IPS-18a (cell line): ENCODE results near the gene TBC1D19.
"Not testable (repeated sequence)": the region's sequence is repeated elsewhere in the genome, so short reads cannot be mapped to it uniquely, and the experiment has no call there.

Experiments used
- H3K27ac ChIP-seq: one replicate; pipeline ENCODE4 v1.5.1; 2013; ENCODE audit warnings: low read length
- H3K27me3 ChIP-seq: one replicate; pipeline ENCODE4 v1.6.1; 2013; ENCODE audit warnings: mild to moderate bottlenecking, low read length; ENCODE audit not compliant: control insufficient read depth, insufficient read depth
- H3K36me3 ChIP-seq: one replicate; pipeline ENCODE4 v1.6.1; 2013; ENCODE audit warnings: low read depth, low read length; ENCODE audit not compliant: control insufficient read depth
- H3K4me1 ChIP-seq: one replicate; pipeline ENCODE4 v1.6.1; 2013; ENCODE audit warnings: low read depth, low read length; ENCODE audit not compliant: control insufficient read depth
- H3K4me3 ChIP-seq: one replicate; pipeline ENCODE4 v1.5.1; 2013; ENCODE audit warnings: low read length
- H3K9ac ChIP-seq: one replicate; pipeline ENCODE4 v1.6.1; 2013; ENCODE audit warnings: mild to moderate bottlenecking, low read length, moderate library complexity
- H3K9me3 ChIP-seq: one replicate; pipeline ENCODE4 v1.6.1; 2013; ENCODE audit warnings: low read depth, low read length; ENCODE audit not compliant: control insufficient read depth

Gene TBC1D19

GRCh38 chr4:26685250-26685649 lies 101.4 kb downstream of the TBC1D19 start:
- H3K9me3 ChIP-seq = no peaks in the 10 kb centered on the region
- no peak overlapping the region for H3K27ac ChIP-seq
- no peak overlapping the region for H3K4me3 ChIP-seq
- H3K9ac ChIP-seq = no peak overlapping the region
- no peaks in the 10 kb centered on the region for H3K27me3 ChIP-seq
- H3K36me3 ChIP-seq = no peaks in the 10 kb centered on the region
- H3K4me1 ChIP-seq = no peaks in the 10 kb centered on the region

- Histone ChIP-seq H3K4me1 (no peaks in the 10 kb centered on the region), H3K36me3 (no peaks in the 10 kb centered on the region), H3K4me3 (no peak overlapping the region), H3K27ac (no peak overlapping the region), H3K27me3 (no peaks in the 10 kb centered on the region), H3K9ac (no peak overlapping the region), H3K9me3 (no peaks in the 10 kb centered on the region)
Measured at GRCh38 chr4:26687728-26688127, 103.8 kb downstream of the TBC1D19 start.

GRCh38 chr4:26690506-26690905 lies 106.6 kb downstream of the TBC1D19 start:
- no peak overlapping the region for H3K9ac ChIP-seq
- H3K36me3 ChIP-seq = no peaks in the 10 kb centered on the region
- no peak overlapping the region for H3K4me3 ChIP-seq
- no peak overlapping the region for H3K27ac ChIP-seq
- no peaks in the 10 kb centered on the region for H3K4me1 ChIP-seq
- H3K9me3 ChIP-seq = no peaks in the 10 kb centered on the region
- no peaks in the 10 kb centered on the region for H3K27me3 ChIP-seq

- no peaks in the 10 kb centered on the region for H3K9me3 ChIP-seq
- no peak overlapping the region for H3K27ac ChIP-seq
- H3K36me3 ChIP-seq = no peaks in the 10 kb centered on the region
- H3K27me3 ChIP-seq = no peaks in the 10 kb centered on the region
- no peaks in the 10 kb centered on the region for H3K4me1 ChIP-seq
- no peak overlapping the region for H3K9ac ChIP-seq
- H3K4me3 ChIP-seq = no peak overlapping the region
Measured at GRCh38 chr4:26692014-26692726, 108.3 kb downstream of the TBC1D19 start.

- not testable (repeated sequence) for H3K9ac ChIP-seq, H3K9me3 ChIP-seq, H3K27me3 ChIP-seq, H3K27ac ChIP-seq, H3K36me3 ChIP-seq, H3K4me1 ChIP-seq, H3K4me3 ChIP-seq
Measured at GRCh38 chr4:26694131-26694530, 110.2 kb downstream of the TBC1D19 start.

- Histone ChIP-seq H3K36me3 (no peaks in the 10 kb centered on the region), H3K4me1 (no peaks in the 10 kb centered on the region), H3K27ac (no peak overlapping the region), H3K27me3 (no peaks in the 10 kb centered on the region), H3K9me3 (no peaks in the 10 kb centered on the region), H3K9ac (no peak overlapping the region), H3K4me3 (no peak overlapping the region)
Measured at GRCh38 chr4:26700110-26700509, 116.2 kb downstream of the TBC1D19 start.

- Histone ChIP-seq H3K27me3 (no peaks in the 10 kb centered on the region), H3K27ac (no peak overlapping the region), H3K9me3 (no peaks in the 10 kb centered on the region), H3K4me3 (no peak overlapping the region), H3K4me1 (no peaks in the 10 kb centered on the region), H3K9ac (no peak overlapping the region), H3K36me3 (no peaks in the 10 kb centered on the region)
Measured at GRCh38 chr4:26701095-26701494, 117.2 kb downstream of the TBC1D19 start.

- no peaks in the 10 kb centered on the region for H3K4me1 ChIP-seq
- H3K36me3 ChIP-seq = no peaks in the 10 kb centered on the region
- H3K27me3 ChIP-seq = no peaks in the 10 kb centered on the region
- no peak overlapping the region for H3K27ac ChIP-seq
- H3K9ac ChIP-seq = no peak overlapping the region
- H3K4me3 ChIP-seq = no peak overlapping the region
- no peaks in the 10 kb centered on the region for H3K9me3 ChIP-seq
Measured at GRCh38 chr4:26701786-26702227, 117.9 kb downstream of the TBC1D19 start.

- no peak overlapping the region for H3K4me3 ChIP-seq
- no peak overlapping the region for H3K9ac ChIP-seq
- no peaks in the 10 kb centered on the region for H3K27me3 ChIP-seq
Measured at GRCh38 chr4:26707342-26707741, 123.5 kb downstream of the TBC1D19 start.

GRCh38 chr4:26709246-26709645 lies 125.4 kb downstream of the TBC1D19 start:
- no peak overlapping the region for H3K27ac ChIP-seq
- no peak overlapping the region for H3K9ac ChIP-seq
- H3K36me3 ChIP-seq = no peaks in the 10 kb centered on the region
- no peaks in the 10 kb centered on the region for H3K9me3 ChIP-seq
- H3K27me3 ChIP-seq = no peaks in the 10 kb centered on the region
- H3K4me3 ChIP-seq = no peak overlapping the region
- no peaks in the 10 kb centered on the region for H3K4me1 ChIP-seq

More at GRCh38 chr4:26707342-26707741, 123.5 kb downstream of the TBC1D19 start:
- no peaks in the 10 kb centered on the region for H3K36me3 ChIP-seq
- H3K4me1 ChIP-seq = no peaks in the 10 kb centered on the region
- no peaks in the 10 kb centered on the region for H3K9me3 ChIP-seq
- no peak overlapping the region for H3K27ac ChIP-seq

- Histone ChIP-seq H3K27me3 (no peaks in the 10 kb centered on the region), H3K27ac (no peak overlapping the region), H3K4me1 (no peaks in the 10 kb centered on the region), H3K9me3 (no peaks in the 10 kb centered on the region), H3K9ac (no peak overlapping the region), H3K4me3 (no peak overlapping the region), H3K36me3 (no peaks in the 10 kb centered on the region)
Measured at GRCh38 chr4:26713563-26714151, 129.8 kb downstream of the TBC1D19 start.

- no peak overlapping the region for H3K27ac ChIP-seq
Measured at GRCh38 chr4:26715636-26716242, 131.9 kb downstream of the TBC1D19 start.

More at GRCh38 chr4:26715636-26716242, 131.9 kb downstream of the TBC1D19 start:
- Histone ChIP-seq H3K27me3 (no peaks in the 10 kb centered on the region), H3K36me3 (no peaks in the 10 kb centered on the region), H3K4me1 (no peaks in the 10 kb centered on the region), H3K9me3 (no peaks in the 10 kb centered on the region), H3K9ac (no peak overlapping the region), H3K4me3 (no peak overlapping the region)
